Effector CD4-positive, alpha-beta T cell (primary cell): ENCODE measurements around the gene MAF.

Source experiments
- DNase-seq: peaks from one replicate; pipeline ENCODE4 v3.0.0-alpha.2; 2020

MAF gene

DNA sequence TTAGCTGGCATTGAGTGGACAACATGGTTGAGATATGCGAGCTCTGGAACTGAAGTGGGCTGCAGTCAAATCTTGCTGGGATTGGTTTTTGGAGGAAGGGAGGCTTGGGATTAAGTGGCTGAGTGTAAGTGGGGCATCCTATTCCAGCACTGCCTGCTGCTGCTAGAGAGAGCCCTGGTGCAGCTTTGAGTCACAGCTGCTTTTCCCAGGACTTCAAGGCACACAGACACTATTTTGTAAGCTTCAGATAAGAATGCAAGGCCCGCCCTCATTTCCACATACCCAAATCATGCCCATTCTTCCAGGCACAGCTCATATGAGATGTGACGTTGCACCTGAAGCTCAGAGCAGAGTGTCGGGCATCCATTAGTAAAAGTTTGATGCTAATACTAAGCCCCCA is 10.2 kb upstream of the MAF start:
- no peak for DNase-seq

GRCh38 chr16:79609861-79610260 is 9.3 kb upstream of the MAF start:
- DNase-seq: no peak

- DNase-seq: no peak
These were observed 8.4 kb upstream of the MAF start for GRCh38 chr16:79608976-79609375.

- DNase-seq: no peak
These were observed 7.0 kb upstream of the MAF start for GRCh38 chr16:79607587-79607986.

GRCh38 chr16:79605999-79606398 is 5.5 kb upstream of the MAF start:
- DNase-seq: no peak

- no peak for DNase-seq
These were observed 2.5 kb upstream of the MAF start for GRCh38 chr16:79603055-79603454.

- no peak for DNase-seq
These were observed 2.1 kb upstream of the MAF start for GRCh38 chr16:79602628-79603014.

DNA sequence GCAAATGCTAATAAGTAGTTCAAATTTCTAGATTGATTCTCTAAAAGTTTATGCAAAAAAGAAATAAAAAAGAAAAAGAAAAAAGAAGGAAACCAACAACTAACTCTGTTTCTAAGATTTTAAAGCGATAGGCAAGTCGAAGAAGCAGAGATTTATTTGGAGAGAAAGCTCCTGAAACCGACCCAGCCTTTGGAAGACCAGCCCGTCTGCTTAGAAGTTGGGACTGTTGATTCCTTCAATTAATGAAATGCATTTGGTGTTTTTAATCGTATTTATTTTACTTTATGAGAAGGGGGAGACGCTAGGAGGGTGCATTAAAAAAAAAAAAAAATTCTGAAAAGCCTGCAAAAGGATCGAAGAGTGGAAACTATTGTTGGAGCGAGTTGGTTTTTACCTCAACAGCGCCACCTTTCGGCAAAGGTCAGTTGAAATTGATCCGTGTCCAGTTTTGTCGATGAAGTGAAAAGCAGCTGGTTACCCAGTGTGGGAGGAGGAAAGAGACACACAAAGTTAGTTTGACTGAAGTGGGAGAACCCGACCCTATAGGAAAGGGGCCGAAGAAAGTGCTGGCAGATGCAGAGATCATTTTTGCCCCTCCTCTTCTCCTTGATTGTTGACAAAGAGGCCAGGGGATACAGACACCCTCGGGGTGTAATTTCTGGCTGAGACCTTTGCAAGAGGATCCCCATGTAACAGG is 1.5 kb upstream of the MAF start:
- DNase-seq: peak; percentile 86

- DNase-seq: peak; percentile 17
These were observed 774 bp upstream of the MAF start for GRCh38 chr16:79601092-79601930.

- peak; percentile 38 for DNase-seq
These were observed 500 bp downstream of the MAF start for GRCh38 chr16:79599837-79600637.

- DNase-seq: no peak
These were observed 1.2 kb downstream of the MAF start for GRCh38 chr16:79599256-79599836.

- DNase-seq: peak; percentile 13
These were observed 2.0 kb downstream of the MAF start for GRCh38 chr16:79598348-79599181.

GRCh38 chr16:79598063-79598347 is 2.5 kb downstream of the MAF start:
- no peak for DNase-seq

GRCh38 chr16:79597277-79598062 is 3.1 kb downstream of the MAF start:
- no peak for DNase-seq

GRCh38 chr16:79595931-79596450 is 4.5 kb downstream of the MAF start:
- no peak for DNase-seq

DNA sequence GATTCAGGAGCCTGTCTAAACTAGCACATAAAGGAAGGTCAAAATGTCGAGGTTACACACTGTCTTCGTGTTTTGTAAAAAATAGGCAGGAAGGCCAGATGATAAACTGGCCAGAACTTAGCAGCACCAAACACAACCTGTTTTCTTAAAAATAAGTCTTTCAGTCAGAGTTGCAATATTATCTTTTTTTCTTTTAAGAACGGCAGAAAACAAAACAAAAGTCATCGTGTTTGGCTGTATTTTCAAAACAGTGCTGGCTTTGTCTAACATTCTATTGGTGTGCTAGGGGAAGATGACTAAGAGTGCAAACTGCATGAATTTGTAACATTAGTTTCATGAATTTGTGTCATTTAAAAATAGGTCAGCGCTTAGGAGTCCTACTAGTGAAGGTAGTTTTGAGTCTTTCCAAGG is 5.3 kb downstream of the MAF start:
- DNase-seq: no peak

- DNase-seq: no peak
These were observed 6.8 kb downstream of the MAF start for GRCh38 chr16:79593754-79594153.

DNA sequence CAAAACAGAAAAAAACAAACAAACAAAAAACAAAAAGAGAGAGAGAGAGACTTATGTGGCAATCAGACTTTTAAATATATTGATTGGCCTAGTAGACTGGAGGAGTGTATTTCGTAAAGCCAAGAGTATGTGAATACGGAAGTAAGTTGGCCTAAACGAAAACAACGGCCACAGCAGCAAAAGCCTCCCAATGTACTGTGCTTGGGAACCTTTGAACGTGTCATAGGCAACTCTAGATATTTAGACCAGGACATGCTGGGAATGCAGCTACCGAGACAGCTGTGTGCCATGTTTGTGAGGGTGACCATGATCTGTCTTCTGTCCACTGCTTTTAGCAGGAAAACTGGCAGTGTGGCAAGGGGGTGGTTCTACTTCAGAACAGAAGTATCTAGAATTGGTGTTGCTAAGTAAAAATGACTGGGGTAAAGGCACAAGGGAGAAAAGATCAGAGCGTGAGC is 7.4 kb downstream of the MAF start:
- no peak for DNase-seq

- DNase-seq: no peak
These were observed 8.4 kb downstream of the MAF start for GRCh38 chr16:79592186-79592585.

GRCh38 chr16:79589601-79590102 is 10.9 kb downstream of the MAF start:
- no peak for DNase-seq

DNA sequence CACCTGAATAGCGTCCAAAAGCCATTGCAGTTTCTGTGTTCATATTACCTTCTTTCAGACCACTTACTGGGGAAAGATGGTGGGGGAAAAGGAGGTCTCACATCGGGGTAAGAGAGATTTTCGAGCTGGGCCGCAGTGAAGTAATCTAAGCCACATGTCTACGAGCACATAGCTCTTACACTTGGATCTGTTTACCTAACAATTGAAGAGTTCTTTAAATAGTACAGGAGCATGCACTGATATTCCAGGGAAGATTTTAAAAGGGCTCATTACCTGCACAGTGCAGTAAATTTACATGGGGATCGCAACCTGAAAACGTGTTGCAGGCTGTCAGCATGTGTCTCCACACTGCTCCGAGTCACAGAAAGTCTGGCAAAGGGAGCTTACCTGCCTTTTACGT is 12.6 kb downstream of the MAF start:
- no peak for DNase-seq
